ENCODE results near the gene RIC1.

The RIC1 gene

DNA sequence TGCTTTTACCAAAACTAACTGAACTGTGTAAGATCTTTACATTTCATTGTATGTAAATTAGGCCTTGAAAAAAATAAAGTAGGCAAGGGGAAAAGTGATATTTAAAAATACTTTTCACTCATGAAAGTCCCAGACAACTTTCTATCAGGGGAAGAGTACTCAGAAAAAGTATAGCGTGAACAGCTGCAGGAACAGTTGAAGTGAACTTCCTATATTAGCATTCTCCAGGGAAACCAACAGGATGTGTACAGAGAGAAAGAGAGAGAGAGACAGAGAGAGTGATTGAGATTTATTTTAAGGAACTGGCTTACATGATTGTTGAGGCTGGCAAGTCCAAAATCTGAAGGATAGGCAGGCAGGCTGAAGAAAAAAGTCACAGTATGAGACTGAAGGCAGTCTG, 162.0 kb downstream of the RIC1 start:
- Histone ChIP-seq H3K4me1 (ENCODE audit: insufficient read depth, low read length, severe bottlenecking) (no peaks in the 10 kb centered on the region), H3F3A (ENCODE audit: insufficient read depth, low read length) (no peaks in the 10 kb centered on the region), H2AFZ (ENCODE audit: low read length) (no peak overlapping the region), H3K9ac (ENCODE audit: low read length) (no peak overlapping the region), H3K36me3 (ENCODE audit: insufficient read depth, low read length) (peaks cover 48% of the 10 kb centered on the region), H3K4me3 (ENCODE audit: low read depth, low read length, poor library complexity, severe bottlenecking) (no peak overlapping the region), H4K20me1 (ENCODE audit: insufficient read depth, low read length) (no peaks in the 10 kb centered on the region), H3K9me2 (ENCODE audit: low read depth, low read length) (no peaks in the 10 kb centered on the region), H3K4me2 (ENCODE audit: low read length) (no peak overlapping the region), H3K27me3 (ENCODE audit: insufficient read depth, low read length) (no peaks in the 10 kb centered on the region), H3K79me2 (ENCODE audit: insufficient read depth, low read length) (no peaks in the 10 kb centered on the region), H3K27ac (ENCODE audit: low read depth, low read length, poor library complexity, severe bottlenecking) (no peak overlapping the region), H3K9me3 (ENCODE audit: low read length) (no peaks in the 10 kb centered on the region)
- TF ChIP-seq EZH2 (IDR thresholded peaks at IDR 0.05; ENCODE audit: borderline replicate concordance, low read length), result no peak

DNA sequence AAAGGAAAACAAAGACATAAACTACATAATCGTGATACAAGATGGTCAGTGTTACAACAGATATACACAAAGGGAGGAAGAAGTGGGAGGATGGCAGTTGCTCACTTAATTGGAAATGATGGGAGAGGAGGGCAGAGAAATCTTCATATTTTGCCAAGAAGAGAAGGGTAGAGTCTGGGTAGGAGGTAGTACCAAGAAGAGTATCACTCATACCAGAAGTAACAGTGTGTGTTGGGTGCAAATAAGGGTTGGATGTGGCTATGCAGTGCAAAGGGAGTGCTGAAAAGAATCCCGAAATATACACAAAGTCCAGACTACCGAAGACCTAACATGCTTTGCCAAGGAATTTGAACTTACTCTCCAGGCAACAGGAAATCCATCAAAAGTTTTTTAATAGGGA, 163.0 kb downstream of the RIC1 start:
- no peaks in the 10 kb centered on the region for H4K20me1 ChIP-seq (ENCODE audit: insufficient read depth, low read length)
- H3K9me2 ChIP-seq (ENCODE audit: low read depth, low read length), result no peaks in the 10 kb centered on the region
- H3K4me2 ChIP-seq (ENCODE audit: low read length), result no peak overlapping the region
- peaks cover 39% of the 10 kb centered on the region for H3K36me3 ChIP-seq (ENCODE audit: insufficient read depth, low read length)
- H3K27ac ChIP-seq (ENCODE audit: low read depth, low read length, poor library complexity, severe bottlenecking), result no peak overlapping the region
- H3K79me2 ChIP-seq (ENCODE audit: insufficient read depth, low read length), result no peaks in the 10 kb centered on the region
- H3K9me3 ChIP-seq (ENCODE audit: low read length), result no peaks in the 10 kb centered on the region
- TF ChIP-seq, protein P1, sequence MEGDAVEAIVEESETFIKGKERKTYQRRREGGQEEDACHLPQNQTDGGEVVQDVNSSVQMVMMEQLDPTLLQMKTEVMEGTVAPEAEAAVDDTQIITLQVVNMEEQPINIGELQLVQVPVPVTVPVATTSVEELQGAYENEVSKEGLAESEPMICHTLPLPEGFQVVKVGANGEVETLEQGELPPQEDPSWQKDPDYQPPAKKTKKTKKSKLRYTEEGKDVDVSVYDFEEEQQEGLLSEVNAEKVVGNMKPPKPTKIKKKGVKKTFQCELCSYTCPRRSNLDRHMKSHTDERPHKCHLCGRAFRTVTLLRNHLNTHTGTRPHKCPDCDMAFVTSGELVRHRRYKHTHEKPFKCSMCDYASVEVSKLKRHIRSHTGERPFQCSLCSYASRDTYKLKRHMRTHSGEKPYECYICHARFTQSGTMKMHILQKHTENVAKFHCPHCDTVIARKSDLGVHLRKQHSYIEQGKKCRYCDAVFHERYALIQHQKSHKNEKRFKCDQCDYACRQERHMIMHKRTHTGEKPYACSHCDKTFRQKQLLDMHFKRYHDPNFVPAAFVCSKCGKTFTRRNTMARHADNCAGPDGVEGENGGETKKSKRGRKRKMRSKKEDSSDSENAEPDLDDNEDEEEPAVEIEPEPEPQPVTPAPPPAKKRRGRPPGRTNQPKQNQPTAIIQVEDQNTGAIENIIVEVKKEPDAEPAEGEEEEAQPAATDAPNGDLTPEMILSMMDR (IDR thresholded peaks at IDR 0.05; ENCODE audit: low read length), result no peak
- TF ChIP-seq EZH2 (IDR thresholded peaks at IDR 0.05; ENCODE audit: borderline replicate concordance, low read length), result no peak
- no peaks in the 10 kb centered on the region for H3K27me3 ChIP-seq (ENCODE audit: insufficient read depth, low read length)
- H3K9ac ChIP-seq (ENCODE audit: low read length), result no peak overlapping the region
- no peak overlapping the region for H2AFZ ChIP-seq (ENCODE audit: low read length)
- H3K4me1 ChIP-seq (ENCODE audit: insufficient read depth, low read length, severe bottlenecking), result no peaks in the 10 kb centered on the region
- H3F3A ChIP-seq (ENCODE audit: insufficient read depth, low read length), result no peaks in the 10 kb centered on the region
- no peak overlapping the region for H3K4me3 ChIP-seq (ENCODE audit: low read depth, low read length, poor library complexity, severe bottlenecking)

DNA sequence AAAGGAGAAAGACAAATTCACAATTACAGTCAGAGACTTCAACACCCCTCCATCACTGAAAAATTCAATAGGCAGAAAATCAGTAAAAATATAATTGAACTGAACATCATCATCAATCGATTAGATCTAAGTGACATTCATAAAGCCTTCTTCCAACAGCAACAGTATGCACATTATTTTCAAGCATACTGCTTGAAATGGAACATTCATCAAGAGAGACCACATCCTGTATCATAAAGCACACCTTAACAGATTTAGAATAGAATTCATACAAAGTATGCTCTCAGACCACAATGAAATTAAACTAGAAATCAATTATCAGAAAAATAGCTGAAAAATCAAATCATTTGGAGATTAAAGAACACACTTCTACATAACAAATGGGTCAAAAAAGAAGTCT, 164.9 kb downstream of the RIC1 start:
- H3K79me2 ChIP-seq (ENCODE audit: insufficient read depth, low read length), result no peaks in the 10 kb centered on the region
- no peak overlapping the region for H3K9ac ChIP-seq (ENCODE audit: low read length)
- H3K4me2 ChIP-seq (ENCODE audit: low read length), result no peak overlapping the region
- H3K9me3 ChIP-seq (ENCODE audit: low read length), result no peaks in the 10 kb centered on the region
- H3K4me3 ChIP-seq (ENCODE audit: low read depth, low read length, poor library complexity, severe bottlenecking), result no peak overlapping the region
- H3K36me3 ChIP-seq (ENCODE audit: insufficient read depth, low read length), result peaks cover 43% of the 10 kb centered on the region
- no peaks in the 10 kb centered on the region for H4K20me1 ChIP-seq (ENCODE audit: insufficient read depth, low read length)
- no peaks in the 10 kb centered on the region for H3K27me3 ChIP-seq (ENCODE audit: insufficient read depth, low read length)
- no peak overlapping the region for H2AFZ ChIP-seq (ENCODE audit: low read length)
- TF ChIP-seq EZH2 (IDR thresholded peaks at IDR 0.05; ENCODE audit: borderline replicate concordance, low read length), result no peak
- H3K9me2 ChIP-seq (ENCODE audit: low read depth, low read length), result no peaks in the 10 kb centered on the region
- no peaks in the 10 kb centered on the region for H3K4me1 ChIP-seq (ENCODE audit: insufficient read depth, low read length, severe bottlenecking)
- H3K27ac ChIP-seq (ENCODE audit: low read depth, low read length, poor library complexity, severe bottlenecking), result no peak overlapping the region
- no peaks in the 10 kb centered on the region for H3F3A ChIP-seq (ENCODE audit: insufficient read depth, low read length)

DNA sequence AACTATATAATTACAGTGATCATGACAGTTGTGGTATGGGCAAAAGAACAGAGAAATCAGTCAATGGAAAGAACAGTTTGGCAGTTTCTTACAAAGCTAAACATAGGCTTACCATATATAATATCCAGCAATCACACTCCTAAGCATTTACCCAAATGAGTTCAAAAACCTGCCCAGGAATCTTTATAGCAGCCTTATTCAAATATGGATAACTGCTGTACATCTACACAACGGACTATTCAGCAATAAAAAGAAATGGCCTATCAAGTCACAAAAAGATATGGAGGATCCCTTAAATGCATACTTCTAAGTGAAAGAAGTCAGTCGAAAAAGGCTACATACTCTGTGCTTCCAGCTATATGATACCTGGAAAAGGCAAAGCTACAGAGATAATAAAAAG, 167.4 kb downstream of the RIC1 start:
- Histone ChIP-seq H3K4me1 (ENCODE audit: insufficient read depth, low read length, severe bottlenecking) (peaks cover 13% of the 10 kb centered on the region), H3K4me2 (ENCODE audit: low read length) (no peak overlapping the region), H3K9me3 (ENCODE audit: low read length) (no peaks in the 10 kb centered on the region), H3K27me3 (ENCODE audit: insufficient read depth, low read length) (no peaks in the 10 kb centered on the region), H3K27ac (ENCODE audit: low read depth, low read length, poor library complexity, severe bottlenecking) (no peak overlapping the region), H4K20me1 (ENCODE audit: insufficient read depth, low read length) (no peaks in the 10 kb centered on the region), H3K4me3 (ENCODE audit: low read depth, low read length, poor library complexity, severe bottlenecking) (no peak overlapping the region), H3K36me3 (ENCODE audit: insufficient read depth, low read length) (peaks cover 35% of the 10 kb centered on the region; the same call in 1 of the 2 replicates), H3K9me2 (ENCODE audit: low read depth, low read length) (no peaks in the 10 kb centered on the region), H3F3A (ENCODE audit: insufficient read depth, low read length) (no peaks in the 10 kb centered on the region), H2AFZ (ENCODE audit: low read length) (no peak overlapping the region), H3K9ac (ENCODE audit: low read length) (no peak overlapping the region), H3K79me2 (ENCODE audit: insufficient read depth, low read length) (no peaks in the 10 kb centered on the region)
- TF ChIP-seq, protein P1 (IDR thresholded peaks at IDR 0.05; ENCODE audit: low read length), result no peak
- TF ChIP-seq EZH2 (IDR thresholded peaks at IDR 0.05; ENCODE audit: borderline replicate concordance, low read length), result no peak
